Central memory CD4-positive, alpha-beta T cell (primary cell): ENCODE measurements around the gene ZDHHC20.

Experiments used
- DNase-seq: peaks from one replicate; pipeline ENCODE4 v3.0.0; 2022
- total RNA-seq, 3 experiments: gene quantifications; one replicate each; lab custom pipeline; 2026; lab: John Stamatoyannopoulos, UW

Gene ZDHHC20, protein sequence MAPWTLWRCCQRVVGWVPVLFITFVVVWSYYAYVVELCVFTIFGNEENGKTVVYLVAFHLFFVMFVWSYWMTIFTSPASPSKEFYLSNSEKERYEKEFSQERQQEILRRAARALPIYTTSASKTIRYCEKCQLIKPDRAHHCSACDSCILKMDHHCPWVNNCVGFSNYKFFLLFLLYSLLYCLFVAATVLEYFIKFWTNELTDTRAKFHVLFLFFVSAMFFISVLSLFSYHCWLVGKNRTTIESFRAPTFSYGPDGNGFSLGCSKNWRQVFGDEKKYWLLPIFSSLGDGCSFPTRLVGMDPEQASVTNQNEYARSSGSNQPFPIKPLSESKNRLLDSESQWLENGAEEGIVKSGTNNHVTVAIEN
- 125 to 223 (median 151) reads per million in 3 experiments for total RNA-seq

DNA sequence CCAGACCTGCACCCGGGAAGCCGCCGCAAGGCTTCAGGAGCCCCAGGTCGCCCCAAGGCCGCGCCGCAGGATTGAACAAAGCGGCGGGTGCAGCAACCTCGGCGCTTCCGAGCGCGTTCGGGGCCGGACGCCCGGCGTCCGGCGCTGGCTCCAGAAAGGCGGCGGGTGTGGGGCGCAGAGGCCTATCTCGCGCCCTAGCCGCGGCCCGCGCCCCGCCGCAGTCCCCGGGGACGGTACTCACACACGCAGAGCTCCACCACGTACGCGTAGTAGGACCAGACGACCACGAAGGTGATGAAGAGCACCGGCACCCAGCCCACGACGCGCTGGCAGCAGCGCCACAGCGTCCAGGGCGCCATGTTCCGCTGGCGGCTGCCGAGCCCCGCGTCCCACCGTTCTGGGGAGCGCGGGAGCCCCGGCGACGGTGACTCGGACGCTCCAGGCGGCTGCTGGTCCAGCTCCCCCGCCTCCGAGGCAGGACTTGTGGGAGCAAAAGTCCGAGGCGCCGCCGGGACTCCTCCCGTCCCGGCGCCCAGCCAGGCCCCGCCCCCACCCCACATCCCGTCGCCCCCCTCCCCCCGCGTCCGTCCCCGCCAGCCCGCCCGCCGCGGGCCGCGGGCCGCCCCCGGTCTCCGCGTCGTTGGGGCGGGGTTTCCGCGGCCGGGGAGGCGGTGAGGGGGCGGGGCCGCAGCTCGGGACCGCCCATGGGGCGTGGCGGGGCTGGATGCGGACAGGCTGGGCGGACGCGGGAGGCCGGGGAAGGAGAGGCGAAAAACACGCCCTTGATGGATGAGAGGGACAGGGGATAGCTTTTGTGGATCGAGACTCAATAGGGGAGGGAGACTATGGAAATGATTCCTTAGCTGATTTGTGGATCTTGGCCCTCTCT lies at the start of gene ZDHHC20:
TSS of gene ZDHHC20 (minus strand) at position 491 of the 889 bp plus-strand sequence. CDS start at position 359, 132 bp downstream.
- peak; percentile 87 for DNase-seq

GRCh38 chr13:21504379-21504778 lies 45.3 kb upstream of the ZDHHC20 start:
- DNase-seq: no peak

GRCh38 chr13:21501686-21502085 lies 42.6 kb upstream of the ZDHHC20 start:
- DNase-seq: no peak

- DNase-seq: no peak
Observed at GRCh38 chr13:21486322-21486721, 27.2 kb upstream of the ZDHHC20 start.

GRCh38 chr13:21483748-21484147 lies 24.6 kb upstream of the ZDHHC20 start:
- DNase-seq: no peak

DNA sequence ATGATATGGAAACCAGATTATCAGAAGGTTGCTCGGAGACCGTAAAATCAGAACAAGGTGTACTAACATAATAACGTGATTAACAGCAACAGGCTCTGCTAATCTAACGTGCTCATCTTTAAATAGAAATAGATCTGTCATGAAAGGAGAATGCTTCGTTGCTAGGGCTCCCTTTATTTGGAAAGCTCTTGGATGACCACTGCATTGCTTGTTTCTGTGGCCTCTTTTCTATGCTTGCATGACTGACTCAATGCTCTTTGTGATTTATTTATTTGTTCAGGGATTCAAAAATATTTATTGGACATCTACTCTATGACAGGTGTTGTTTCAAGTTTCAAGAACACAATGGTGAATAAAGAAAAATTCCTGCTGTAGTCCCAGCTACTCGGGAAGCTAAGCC lies 22.3 kb upstream of the ZDHHC20 start:
- DNase-seq: no peak

- DNase-seq: peak; percentile 53
Observed at GRCh38 chr13:21478881-21479808, 20.0 kb upstream of the ZDHHC20 start.

DNA sequence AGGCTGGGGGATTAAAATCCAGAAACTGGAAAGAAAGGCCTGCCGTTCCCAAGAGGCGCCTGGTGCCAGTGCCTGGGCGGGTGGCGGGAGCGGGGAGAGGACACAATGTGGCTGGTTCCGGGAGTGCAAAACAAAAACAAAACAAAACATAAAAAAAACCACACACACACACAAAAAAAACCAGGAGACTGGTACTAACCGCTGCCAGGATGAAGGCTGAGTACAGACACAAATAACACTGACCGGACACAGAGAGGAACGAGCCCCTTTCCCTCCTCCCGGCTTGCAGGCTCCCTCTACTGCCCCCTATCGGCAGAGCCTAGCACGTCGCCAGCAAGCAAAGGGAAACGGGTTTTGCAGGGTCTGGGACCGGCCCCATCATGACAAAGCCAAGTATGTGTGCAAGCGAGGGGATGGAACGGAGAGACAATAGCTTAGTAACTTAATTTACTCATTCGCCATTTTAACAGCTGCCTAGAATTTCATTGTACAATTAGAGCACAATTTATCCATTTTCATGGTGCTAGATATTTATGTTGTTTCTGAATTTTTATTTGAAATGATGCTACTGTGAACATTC lies 17.9 kb upstream of the ZDHHC20 start:
- DNase-seq: peak; percentile 66

DNA sequence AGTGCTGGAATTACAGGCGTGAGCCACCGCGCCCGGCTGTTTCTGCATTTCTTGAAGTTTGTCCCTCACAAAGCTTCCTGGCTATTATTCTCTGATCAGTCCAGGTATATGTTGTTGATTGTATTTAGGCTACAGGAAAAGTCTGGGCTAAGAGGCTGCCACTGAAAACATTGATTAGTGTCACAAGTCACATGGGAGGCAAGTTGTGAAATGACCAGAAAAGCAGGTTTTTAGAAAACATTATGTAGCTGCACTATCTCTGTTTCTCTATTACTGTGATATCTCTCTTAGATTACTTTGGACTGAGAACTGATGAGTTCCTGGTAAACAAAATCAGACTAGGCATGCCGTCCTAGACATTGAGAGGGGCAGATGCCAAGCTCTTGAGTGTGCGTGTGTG lies 16.0 kb upstream of the ZDHHC20 start:
- DNase-seq: no peak

DNA sequence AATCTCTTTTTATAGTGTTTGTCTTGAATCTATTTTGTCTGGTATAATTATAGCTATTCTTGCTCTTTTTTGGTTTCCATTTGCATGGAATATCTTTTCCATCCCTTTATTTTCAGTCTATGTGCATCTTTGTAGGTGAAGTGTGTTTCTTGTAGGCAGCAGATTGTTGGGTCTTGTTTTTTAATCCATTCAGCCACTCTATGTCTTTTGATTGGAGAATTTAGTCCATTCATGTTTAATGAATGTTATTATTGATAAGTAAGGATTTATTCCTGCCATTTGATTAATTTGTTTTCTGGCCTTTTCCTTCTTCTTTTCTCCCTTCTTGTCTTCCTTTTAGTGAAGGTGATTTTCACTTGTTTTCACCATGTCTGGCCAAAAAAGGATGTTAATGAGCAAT lies 11.7 kb upstream of the ZDHHC20 start:
- no peak for DNase-seq

GRCh38 chr13:21466527-21466926 lies 7.4 kb upstream of the ZDHHC20 start:
- no peak for DNase-seq

DNA sequence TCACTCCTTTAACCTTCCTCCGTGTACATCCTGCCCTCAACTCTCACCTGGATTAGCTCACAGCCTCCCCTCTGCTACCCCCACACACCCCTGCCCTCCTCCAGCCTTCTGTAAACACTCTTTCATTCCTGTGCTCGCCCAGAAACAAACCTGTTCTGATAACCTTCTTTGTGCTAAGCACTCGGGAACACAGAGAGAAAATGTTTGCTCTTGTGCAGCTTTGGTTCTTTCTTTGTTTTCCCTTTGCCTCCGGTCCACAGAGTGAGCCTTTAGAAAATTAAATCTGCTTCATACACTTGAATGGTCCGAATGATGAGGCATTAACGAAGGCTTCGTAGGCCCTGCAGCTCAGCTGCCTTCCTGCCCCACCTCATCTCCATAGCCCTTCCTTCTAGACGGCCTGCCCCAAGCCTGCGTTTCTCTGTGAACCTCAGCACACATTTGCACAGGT lies 6.6 kb upstream of the ZDHHC20 start:
- DNase-seq: no peak

DNA sequence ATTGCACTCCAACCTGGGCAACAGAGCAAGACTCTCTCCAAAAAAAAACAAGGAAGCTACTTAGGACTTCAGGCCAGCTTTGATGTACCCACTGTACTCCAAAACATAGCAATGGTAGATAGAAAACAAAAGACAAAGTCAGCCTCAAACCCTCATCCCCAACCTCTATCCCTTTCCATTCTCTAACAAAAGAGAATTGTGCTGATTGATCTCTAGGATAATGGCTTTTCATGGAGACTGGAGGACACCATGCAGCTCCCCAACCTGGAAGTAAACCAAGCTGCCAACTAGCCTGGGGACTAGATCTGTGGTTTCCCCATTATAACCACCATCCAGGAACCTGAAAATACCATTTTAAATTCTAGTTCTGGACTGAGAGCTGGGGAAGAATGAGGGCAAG lies 4.3 kb upstream of the ZDHHC20 start:
- DNase-seq: no peak

GRCh38 chr13:21461131-21461530 lies 2.0 kb upstream of the ZDHHC20 start:
- no peak for DNase-seq

- DNase-seq: peak; percentile 43
Observed at GRCh38 chr13:21458451-21458812, 671 bp downstream of the ZDHHC20 start.

DNA sequence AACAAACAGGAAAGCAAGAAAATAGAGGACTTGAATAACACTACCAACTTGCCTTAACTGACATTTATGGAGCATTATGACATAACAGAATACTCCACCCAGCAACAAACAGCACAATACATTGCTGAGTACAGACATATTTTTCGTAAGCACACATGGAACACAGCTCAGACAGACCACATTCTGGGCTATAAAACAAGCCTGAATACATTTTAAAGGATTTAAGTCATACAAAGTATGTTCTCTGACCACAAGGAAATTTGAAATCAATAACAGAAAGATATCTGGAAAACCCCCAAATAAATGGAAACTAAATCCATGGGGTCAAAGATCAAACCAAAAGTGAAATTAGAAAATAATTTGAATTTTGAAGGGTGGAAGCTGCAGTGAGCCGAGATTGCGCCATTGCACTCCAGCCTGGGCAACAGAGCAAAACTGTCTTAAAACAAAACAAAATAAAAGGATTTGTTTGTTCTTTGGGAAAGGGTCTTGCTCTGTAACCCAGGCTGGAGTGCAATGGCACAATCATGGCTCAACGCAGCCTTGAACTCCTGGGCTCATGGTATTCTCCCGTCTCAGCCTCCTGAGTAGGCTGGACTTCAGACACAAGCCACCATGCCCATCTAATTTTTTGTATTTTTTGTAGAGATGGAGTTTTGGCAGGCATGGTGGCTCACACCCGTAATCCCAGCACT lies 5.6 kb downstream of the ZDHHC20 start:
- DNase-seq: no peak

- no peak for DNase-seq
Observed at GRCh38 chr13:21450936-21451335, 8.2 kb downstream of the ZDHHC20 start.

DNA sequence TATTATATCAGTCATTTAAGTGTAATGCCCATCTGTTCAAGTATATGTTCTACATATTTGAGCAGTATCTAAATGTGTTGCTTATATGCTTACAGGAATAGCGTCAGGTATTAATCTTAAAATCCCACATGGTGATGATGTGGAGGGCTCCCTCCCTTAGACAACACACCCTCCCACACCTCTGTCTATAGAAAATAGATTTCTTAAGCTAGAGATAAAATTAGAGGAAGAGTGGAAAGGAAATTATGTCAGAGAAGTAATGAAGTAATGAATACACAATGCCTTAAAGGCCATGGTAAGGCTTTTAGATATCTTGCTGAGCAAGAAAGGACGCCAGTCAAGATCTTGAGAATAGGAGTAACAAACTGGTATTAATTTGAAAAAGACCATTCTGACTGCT lies 12.4 kb downstream of the ZDHHC20 start:
- no peak for DNase-seq

GRCh38 chr13:21445759-21446158 lies 13.3 kb downstream of the ZDHHC20 start:
- DNase-seq: no peak

- no peak for DNase-seq
Observed at GRCh38 chr13:21443171-21443570, 15.9 kb downstream of the ZDHHC20 start.

DNA sequence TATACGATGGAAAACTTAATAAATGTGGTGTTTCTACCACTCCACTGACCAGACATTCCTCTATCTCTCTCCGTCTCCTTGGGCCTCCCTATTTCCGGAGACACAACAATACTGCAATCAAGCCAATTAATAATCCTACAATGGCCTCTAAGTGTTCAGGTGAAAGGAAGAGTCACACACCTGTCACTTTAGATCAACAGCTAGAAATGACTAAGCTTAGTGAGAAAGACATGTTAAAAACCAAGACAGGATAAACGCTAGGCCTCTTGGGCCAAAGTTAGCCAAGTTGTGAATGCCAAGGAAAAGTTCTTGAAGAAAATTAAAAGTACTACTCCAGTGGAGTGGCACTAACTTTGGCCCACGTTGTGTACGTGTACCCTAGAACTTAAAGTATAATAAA lies 22.5 kb downstream of the ZDHHC20 start:
- no peak for DNase-seq

DNA sequence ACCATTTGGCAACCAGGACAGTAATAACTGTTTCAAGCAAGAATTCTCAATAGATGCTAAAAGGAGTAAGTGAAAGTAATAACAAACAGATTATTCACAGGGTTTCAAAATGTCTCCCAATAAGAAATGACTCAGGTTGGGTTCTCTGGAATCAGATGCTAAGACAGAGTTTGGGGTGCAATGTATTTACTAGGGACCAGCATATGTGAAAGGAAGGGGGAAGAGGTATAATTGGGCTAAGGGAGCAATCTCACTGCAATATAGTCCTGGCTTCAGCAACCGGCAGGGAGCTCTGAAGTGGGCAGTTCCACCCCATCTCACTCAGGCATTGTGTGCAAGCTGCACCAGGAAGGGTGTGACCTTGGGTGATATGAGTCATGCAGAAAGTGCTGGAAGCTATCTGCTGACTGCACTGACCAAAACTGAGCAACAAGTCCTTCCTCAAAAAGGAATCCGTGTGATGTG lies 23.4 kb downstream of the ZDHHC20 start:
- DNase-seq: peak; percentile 5
